Brain microvascular endothelial cell (primary cell): ENCODE results near the gene IRF8.

ENCODE experiments used
- DNase-seq: peaks from one replicate; pipeline ENCODE4 v3.0.0-alpha.2; 2020
- H3K27ac ChIP-seq: fragments of 250-450 bp; sonication (Bioruptor Pico); 2 replicates; pipeline ENCODE4 v1.5.1; 2020; ENCODE audit warnings: mild to moderate bottlenecking, moderate library complexity
- H3K27me3 ChIP-seq: fragments of 250-450 bp; sonication (Bioruptor Pico); replicated peaks from 2 replicates; pipeline ENCODE4 v1.5.1; 2020; ENCODE audit warnings: mild to moderate bottlenecking
- H3K36me3 ChIP-seq: fragments of 250-450 bp; sonication (Bioruptor Pico); replicated peaks from 2 replicates; pipeline ENCODE4 v1.5.1; 2020; ENCODE audit warnings: mild to moderate bottlenecking
- H3K4me3 ChIP-seq: 2 replicates; pipeline ENCODE4 v1.5.1; 2011; ENCODE audit warnings: low read depth, mild to moderate bottlenecking, control low read depth, low read length, moderate library complexity
- in situ Hi-C: cut with HindIII; loops from 2 replicates; pipeline ENCODE4 v1.10.0; 2017; ENCODE audit warnings: low sequenced_read_pairs, low pct_ligation_motif_present
- TF ChIP-seq, protein P1 (sequence below): IDR thresholded peaks from 2 replicates; pipeline ENCODE4 v1.5.1; 2011; ENCODE audit warnings: low read depth, mild to moderate bottlenecking, moderate library complexity, low read length, control low read depth, inconsistent platforms; ENCODE audit errors: missing control alignments

The IRF8 gene

DNA sequence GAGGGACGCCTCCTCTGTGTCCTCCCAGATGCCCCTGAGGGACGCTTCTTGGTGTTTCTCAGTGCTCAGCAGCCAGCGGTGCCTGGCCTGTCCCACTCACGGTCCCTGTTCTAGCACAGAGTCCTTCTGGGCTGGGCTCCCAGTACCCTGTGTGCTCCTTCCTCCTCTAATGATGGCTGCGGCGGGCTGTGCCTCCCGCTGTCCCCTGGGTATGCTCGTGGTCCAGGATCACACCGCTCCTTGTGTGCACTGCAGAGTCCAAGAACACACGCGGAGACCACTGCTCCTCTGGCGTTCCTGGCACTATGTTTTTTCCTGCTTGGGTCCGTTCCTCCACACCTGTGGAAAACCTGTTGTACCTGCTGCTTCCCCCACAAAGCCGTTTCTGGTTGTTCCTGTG lies 15.1 kb upstream of the IRF8 start:
- TF ChIP-seq, protein P1, sequence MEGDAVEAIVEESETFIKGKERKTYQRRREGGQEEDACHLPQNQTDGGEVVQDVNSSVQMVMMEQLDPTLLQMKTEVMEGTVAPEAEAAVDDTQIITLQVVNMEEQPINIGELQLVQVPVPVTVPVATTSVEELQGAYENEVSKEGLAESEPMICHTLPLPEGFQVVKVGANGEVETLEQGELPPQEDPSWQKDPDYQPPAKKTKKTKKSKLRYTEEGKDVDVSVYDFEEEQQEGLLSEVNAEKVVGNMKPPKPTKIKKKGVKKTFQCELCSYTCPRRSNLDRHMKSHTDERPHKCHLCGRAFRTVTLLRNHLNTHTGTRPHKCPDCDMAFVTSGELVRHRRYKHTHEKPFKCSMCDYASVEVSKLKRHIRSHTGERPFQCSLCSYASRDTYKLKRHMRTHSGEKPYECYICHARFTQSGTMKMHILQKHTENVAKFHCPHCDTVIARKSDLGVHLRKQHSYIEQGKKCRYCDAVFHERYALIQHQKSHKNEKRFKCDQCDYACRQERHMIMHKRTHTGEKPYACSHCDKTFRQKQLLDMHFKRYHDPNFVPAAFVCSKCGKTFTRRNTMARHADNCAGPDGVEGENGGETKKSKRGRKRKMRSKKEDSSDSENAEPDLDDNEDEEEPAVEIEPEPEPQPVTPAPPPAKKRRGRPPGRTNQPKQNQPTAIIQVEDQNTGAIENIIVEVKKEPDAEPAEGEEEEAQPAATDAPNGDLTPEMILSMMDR = no peak
- no peaks in the 10 kb centered on the region for H3K36me3 ChIP-seq
- H3K27ac ChIP-seq = no peak overlapping the region
- in situ Hi-C loops = no loop called here
- DNase-seq = no peak
- no peak overlapping the region for H3K4me3 ChIP-seq
- no peaks in the 10 kb centered on the region for H3K27me3 ChIP-seq

DNA sequence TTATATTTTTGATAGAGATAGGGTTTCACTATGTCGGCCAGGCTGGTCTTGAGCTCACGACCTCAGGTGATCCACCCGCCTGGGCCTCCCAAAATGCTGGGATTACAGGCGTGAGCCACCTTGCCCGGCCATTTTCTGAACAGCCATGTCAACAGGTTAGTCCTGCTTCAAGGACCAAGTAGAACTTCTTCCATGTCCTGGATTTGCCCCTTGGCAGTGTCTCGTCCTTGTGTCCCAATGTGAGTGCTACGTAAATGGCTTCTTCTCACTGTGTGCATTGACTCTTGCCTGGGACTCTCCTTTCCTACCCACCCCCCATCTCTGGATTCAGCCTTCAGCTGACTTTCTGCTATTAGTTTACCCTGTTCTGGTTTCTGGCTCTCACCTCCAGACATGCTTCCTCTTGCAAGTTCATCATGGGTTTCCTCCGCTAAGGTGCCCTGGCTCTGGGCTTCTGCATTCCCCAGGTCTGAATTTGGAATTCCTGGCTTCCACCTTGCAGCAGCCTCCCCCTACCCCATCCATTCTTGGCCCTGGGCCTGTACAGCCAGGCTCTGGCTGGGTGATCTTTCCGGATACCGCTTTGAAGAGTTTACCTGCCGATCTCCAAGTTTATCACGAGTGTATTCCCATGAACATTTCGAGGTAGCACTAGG lies 14.0 kb upstream of the IRF8 start:
- no peaks in the 10 kb centered on the region for H3K27me3 ChIP-seq
- H3K27ac ChIP-seq = no peak overlapping the region
- H3K4me3 ChIP-seq = no peak overlapping the region
- TF ChIP-seq, protein P1 = no peak
- no peaks in the 10 kb centered on the region for H3K36me3 ChIP-seq
- no peak for DNase-seq
- in situ Hi-C loops = no loop called here

DNA sequence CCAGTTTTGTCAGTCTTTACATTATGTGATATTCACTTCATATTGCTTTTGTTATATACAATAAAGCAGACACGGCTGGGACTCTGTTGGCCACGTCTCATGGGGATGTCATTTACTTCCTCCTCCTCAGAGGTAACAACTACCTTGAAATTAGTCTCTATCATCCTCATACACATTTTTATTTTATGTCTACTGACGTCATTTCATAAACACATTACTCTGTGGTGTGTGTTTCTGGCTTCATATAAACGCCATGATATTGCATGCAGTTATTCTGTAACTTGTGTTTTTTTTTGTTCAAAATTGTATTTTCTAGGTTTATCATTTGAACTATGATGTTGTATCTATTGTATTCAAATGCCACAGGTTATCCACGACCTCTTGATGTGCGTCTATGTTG lies 13.4 kb upstream of the IRF8 start:
- TF ChIP-seq, protein P1 = no peak
- Histone ChIP-seq H3K36me3 (no peaks in the 10 kb centered on the region), H3K27me3 (no peaks in the 10 kb centered on the region), H3K27ac (no peak overlapping the region), H3K4me3 (no peak overlapping the region)
- DNase-seq = no peak
- in situ Hi-C loops = no loop called here

DNA sequence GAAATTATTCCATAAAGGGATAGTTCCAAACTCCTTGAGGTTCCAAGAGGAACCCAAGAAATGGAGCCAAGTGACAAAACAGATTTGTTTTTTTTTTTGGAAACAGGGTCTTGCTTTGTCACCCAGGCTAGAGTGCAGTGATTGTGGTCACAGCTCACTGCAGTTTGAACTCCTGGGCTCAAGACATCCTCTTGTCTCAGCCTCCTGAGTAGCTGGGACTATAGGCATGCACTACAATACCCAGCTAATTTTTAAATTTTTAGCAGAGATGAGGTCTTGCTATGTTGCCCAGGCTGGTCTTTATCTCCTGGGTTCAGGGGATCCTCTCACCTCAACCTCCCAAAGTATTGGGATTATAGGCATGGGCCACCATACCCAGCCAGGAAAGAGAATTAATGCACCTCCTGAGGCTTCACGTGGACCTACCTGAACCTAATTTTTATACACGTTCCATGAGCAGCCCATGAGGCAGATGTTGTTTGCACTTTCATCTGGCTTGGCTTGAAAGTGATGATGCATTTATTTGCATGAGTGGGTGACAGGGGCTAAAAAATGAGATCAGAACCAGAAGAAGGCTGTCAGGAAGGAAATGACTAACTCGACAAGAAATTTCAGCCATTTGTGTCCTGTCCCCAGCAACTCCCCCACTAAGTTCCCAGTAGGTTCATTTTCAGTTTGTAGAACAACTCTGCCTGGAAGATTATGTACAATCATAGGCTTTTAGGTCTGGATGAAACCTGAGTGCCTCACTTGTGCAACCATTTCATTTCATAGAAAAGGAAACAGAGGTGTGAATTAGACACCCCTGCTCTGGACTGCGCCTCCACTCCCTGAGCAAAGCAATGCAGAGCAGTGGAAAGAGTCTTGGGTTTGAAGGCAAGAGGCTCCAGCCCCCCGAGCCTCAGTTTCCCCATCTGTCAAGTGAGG lies 10.3 kb upstream of the IRF8 start:
- DNase-seq = peak; percentile 86
- in situ Hi-C loops = no loop called here
- TF ChIP-seq, protein P1 = no peak
- Histone ChIP-seq H3K27me3 (no peaks in the 10 kb centered on the region), H3K36me3 (no peaks in the 10 kb centered on the region), H3K27ac (peak overlapping the region; percentile 54), H3K4me3 (no peak overlapping the region)

DNA sequence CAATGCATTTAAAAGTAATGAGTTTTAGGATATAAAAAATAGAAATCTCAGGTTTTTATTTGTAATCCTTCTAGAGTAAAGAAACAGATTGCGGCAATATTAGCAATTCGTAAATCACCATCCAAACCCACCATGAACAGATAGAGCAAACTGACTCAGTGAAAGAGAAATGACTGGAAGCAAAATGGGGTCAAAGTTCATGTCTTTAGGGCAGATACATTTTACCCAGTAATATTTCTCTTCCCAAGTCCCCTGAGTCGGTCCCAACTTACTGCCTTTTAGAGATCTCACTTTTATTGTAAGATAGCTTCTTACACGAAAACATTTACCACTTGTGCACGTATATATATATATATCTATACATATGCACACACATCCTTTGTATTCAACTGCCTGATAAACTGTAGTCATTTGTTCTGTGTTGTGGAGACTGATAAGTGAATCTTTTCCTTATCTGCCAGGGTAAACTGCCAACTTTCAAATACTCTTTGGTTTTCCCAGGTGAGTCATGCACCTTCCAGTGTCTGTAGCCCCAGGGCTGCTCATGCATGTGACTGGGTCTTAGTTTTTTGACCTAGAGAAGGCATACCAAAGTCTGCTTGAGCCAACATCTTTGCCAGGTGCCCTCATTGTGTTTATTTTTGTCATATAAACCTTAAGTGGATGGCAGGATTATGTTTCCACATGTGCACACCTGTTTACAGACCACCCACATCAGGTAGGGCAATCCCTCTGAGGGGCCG lies 7.8 kb upstream of the IRF8 start:
- H3K27me3 ChIP-seq = no peaks in the 10 kb centered on the region
- in situ Hi-C loops = no loop called here
- no peak overlapping the region for H3K27ac ChIP-seq
- H3K4me3 ChIP-seq = no peak overlapping the region
- TF ChIP-seq, protein P1 = no peak
- no peaks in the 10 kb centered on the region for H3K36me3 ChIP-seq
- DNase-seq = peak; percentile 31
